GM18909 (cell line): Measurements from ENCODE around the gene CRIP3.
"Not testable (repeated sequence)": the region's sequence is repeated elsewhere in the genome, so short reads cannot be mapped to it uniquely, and the experiment has no call there.

Source experiments
- ATAC-seq: cut with Tn5 transposase; IDR thresholded peaks from one replicate; pipeline ENCODE4 v1.9.1; 2021; ENCODE audit warnings: mild to moderate bottlenecking; ENCODE audit not compliant: unreplicated experiment, poor library complexity

Gene CRIP3

GRCh38 chr6:43307451-43308100 is 1.1 kb downstream of the CRIP3 start:
- ATAC-seq, result no peak

- no peak for ATAC-seq
Observed at GRCh38 chr6:43306086-43306485, 2.5 kb downstream of the CRIP3 start.

GRCh38 chr6:43304882-43305281 is 3.7 kb downstream of the CRIP3 start:
- no peak for ATAC-seq

- ATAC-seq, result no peak
Observed at GRCh38 chr6:43304361-43304760, 4.3 kb downstream of the CRIP3 start.

- no peak for ATAC-seq
Observed at GRCh38 chr6:43303751-43304331, 4.8 kb downstream of the CRIP3 start.

- not testable (repeated sequence) for ATAC-seq
Observed at GRCh38 chr6:43303006-43303405, 5.6 kb downstream of the CRIP3 start.

GRCh38 chr6:43302126-43302525 is 6.5 kb downstream of the CRIP3 start:
- no peak for ATAC-seq

- no peak for ATAC-seq
Observed at GRCh38 chr6:43301081-43301870, 7.3 kb downstream of the CRIP3 start.

GRCh38 chr6:43299338-43300293 is 9.0 kb downstream of the CRIP3 start:
- ATAC-seq, result no peak

GRCh38 chr6:43298565-43299337 is 9.9 kb downstream of the CRIP3 start:
- no peak for ATAC-seq

- no peak for ATAC-seq
Observed at GRCh38 chr6:43297644-43298564, 10.7 kb downstream of the CRIP3 start, which contains the start of gene SLC22A7. Gene SLC22A7 (plus strand): TSS chr6:43298260. CDS start chr6:43298359, 99 bp downstream.

- ATAC-seq, result no peak
Observed at GRCh38 chr6:43296780-43297497, 11.7 kb downstream of the CRIP3 start.

GRCh38 chr6:43295456-43295855 is 13.2 kb downstream of the CRIP3 start:
- no peak for ATAC-seq

- no peak for ATAC-seq
Observed at GRCh38 chr6:43294536-43294935, 14.1 kb downstream of the CRIP3 start.

- ATAC-seq, result no peak
Observed at GRCh38 chr6:43293698-43294097, 14.9 kb downstream of the CRIP3 start.

GRCh38 chr6:43292763-43293318 is 15.8 kb downstream of the CRIP3 start:
- no peak for ATAC-seq

GRCh38 chr6:43292341-43292740 is 16.3 kb downstream of the CRIP3 start:
- no peak for ATAC-seq

GRCh38 chr6:43291708-43292107 is 16.9 kb downstream of the CRIP3 start:
- ATAC-seq, result no peak
